ENCODE results near the gene LRRTM3. TPM values are rescaled to one million over a fixed set of nuclear protein-coding genes. Genes with fewer than 3 reads are reported as not detected.

Gene LRRTM3
- total RNA-seq, 2 donors from 2014 or later: 0.14 TPM; not detected in 1

GRCh38 chr10:67095531-67095930 lies 169.7 kb downstream of the LRRTM3 start:
- no peaks in the 10 kb centered on the region for H3K36me3 ChIP-seq
- no peak for TF ChIP-seq CTCF (IDR thresholded peaks at IDR 0.05)
- no peaks in the 10 kb centered on the region for H3K4me1 ChIP-seq (ENCODE audit: control insufficient read depth in 1 of 2, low read depth in 2 of 2)
- ATAC-seq (ENCODE audit: insufficient number of reproducible peaks, low FRiP score, low read depth): no peak
- no peak overlapping the region for H3K4me3 ChIP-seq
- DNase-seq (ENCODE audit: low spot score): no peak
- H3K27ac ChIP-seq: no peak overlapping the region
- H3K9me3 ChIP-seq: no peaks in the 10 kb centered on the region
- H3K27me3 ChIP-seq (replicated peaks; ENCODE audit: insufficient read depth): no peaks in the 10 kb centered on the region

- no peaks in the 10 kb centered on the region for H3K9me3 ChIP-seq
- H3K4me3 ChIP-seq: no peak overlapping the region
- no peaks in the 10 kb centered on the region for H3K4me1 ChIP-seq (ENCODE audit: control insufficient read depth in 1 of 2, low read depth in 2 of 2)
- H3K27ac ChIP-seq: no peak overlapping the region
- no peaks in the 10 kb centered on the region for H3K27me3 ChIP-seq (replicated peaks; ENCODE audit: insufficient read depth)
- ATAC-seq (ENCODE audit: insufficient number of reproducible peaks, low FRiP score, low read depth) (no peak), DNase-seq (ENCODE audit: low spot score) (no peak)
- H3K36me3 ChIP-seq: no peaks in the 10 kb centered on the region
- no peak for TF ChIP-seq CTCF (IDR thresholded peaks at IDR 0.05)
These were observed 172.6 kb downstream of the LRRTM3 start for GRCh38 chr10:67098461-67098860.

- no peaks in the 10 kb centered on the region for H3K36me3 ChIP-seq
- no peak for DNase-seq (ENCODE audit: low spot score)
- no peak overlapping the region for H3K4me3 ChIP-seq
- TF ChIP-seq CTCF (IDR thresholded peaks at IDR 0.05): no peak
- ATAC-seq (ENCODE audit: insufficient number of reproducible peaks, low FRiP score, low read depth): no peak
- no peaks in the 10 kb centered on the region for H3K9me3 ChIP-seq
- no peaks in the 10 kb centered on the region for H3K4me1 ChIP-seq (ENCODE audit: control insufficient read depth in 1 of 2, low read depth in 2 of 2)
- H3K27me3 ChIP-seq (replicated peaks; ENCODE audit: insufficient read depth): no peaks in the 10 kb centered on the region
- H3K27ac ChIP-seq: no peak overlapping the region
These were observed 175.1 kb downstream of the LRRTM3 start for GRCh38 chr10:67100951-67101350.

GRCh38 chr10:67107670-67108069 lies 181.8 kb downstream of the LRRTM3 start:
- DNase-seq (ENCODE audit: low spot score) (no peak), ATAC-seq (ENCODE audit: insufficient number of reproducible peaks, low FRiP score, low read depth) (no peak)
- no peaks in the 10 kb centered on the region for H3K36me3 ChIP-seq
- H3K27ac ChIP-seq: no peak overlapping the region
- no peak for TF ChIP-seq CTCF (IDR thresholded peaks at IDR 0.05)
- H3K4me3 ChIP-seq: no peak overlapping the region
- H3K4me1 ChIP-seq (ENCODE audit: control insufficient read depth in 1 of 2, low read depth in 2 of 2): no peaks in the 10 kb centered on the region
- H3K9me3 ChIP-seq: no peaks in the 10 kb centered on the region
- no peaks in the 10 kb centered on the region for H3K27me3 ChIP-seq (replicated peaks; ENCODE audit: insufficient read depth)

GRCh38 chr10:67110286-67110685 lies 184.4 kb downstream of the LRRTM3 start:
- DNase-seq (ENCODE audit: low spot score): no peak
- Histone ChIP-seq H3K4me3 (no peak overlapping the region), H3K27ac (no peak overlapping the region), H3K27me3 (replicated peaks; ENCODE audit: insufficient read depth) (no peaks in the 10 kb centered on the region), H3K9me3 (no peaks in the 10 kb centered on the region), H3K4me1 (ENCODE audit: control insufficient read depth in 1 of 2, low read depth in 2 of 2) (no peaks in the 10 kb centered on the region), H3K36me3 (no peaks in the 10 kb centered on the region)
- no peak for ATAC-seq (ENCODE audit: insufficient number of reproducible peaks, low FRiP score, low read depth)
- no peak for TF ChIP-seq CTCF (IDR thresholded peaks at IDR 0.05)

Measured in thoracic aorta (tissue), 2 donors.